K562 (cell line): ENCODE data around the gene VWC2L.

Experiments
- CTCF ChIP-seq, 3 experiments: IDR thresholded peaks in 2 of 3; conservative IDR thresholded peaks in 1 of 3; 2 replicates each; pipeline ENCODE4 v1.5.1; 2011 to 2012; ENCODE audit warnings: low read length in 3 of 3, mild to moderate bottlenecking in 3 of 3, control low read depth in 2 of 3, improper control_type of control experiment in 1 of 3, inconsistent platforms in 1 of 3, low read depth in 1 of 3, mixed read lengths in 1 of 3, moderate library complexity in 1 of 3; ENCODE audit not compliant: insufficient read depth in 2 of 3
- FOXO4 ChIP-seq: fragments of 450-650 bp; formaldehyde crosslinking; IDR thresholded peaks from 2 replicates; pipeline ENCODE4 v1.4.0; 2020; ENCODE audit warnings: mild to moderate bottlenecking, moderate library complexity
- MTA1 ChIP-seq: fragments of 450-650 bp; IDR thresholded peaks from 2 replicates; pipeline ENCODE4 v1.6.1; 2017; ENCODE audit warnings: borderline replicate concordance
- MTA3 ChIP-seq: fragments of 450-650 bp; formaldehyde crosslinking; IDR thresholded peaks from 2 replicates; pipeline ENCODE4 v1.6.1; 2017; ENCODE audit warnings: mild to moderate bottlenecking, borderline replicate concordance
- NBN ChIP-seq: fragments of 450-650 bp; IDR thresholded peaks from 2 replicates; pipeline ENCODE4 v1.6.1; 2016; ENCODE audit warnings: low read depth, mild to moderate bottlenecking
- TAF1 ChIP-seq: IDR thresholded peaks from 2 replicates; pipeline ENCODE4 v1.6.1; 2011; ENCODE audit warnings: mild to moderate bottlenecking, low read length, moderate library complexity; ENCODE audit not compliant: insufficient read depth, control insufficient read depth, severe bottlenecking; ENCODE audit errors: extremely low read depth
- ZNF507 ChIP-seq: conservative IDR thresholded peaks from 2 replicates; pipeline ENCODE4 v1.6.1; 2017; ENCODE audit warnings: missing genetic modification characterization, missing compliant biosample characterization

- no peak for TF ChIP-seq MTA1
- no peak for TF ChIP-seq CTCF (IDR thresholded peaks at IDR 0.05 in 2 of 3, conservative IDR thresholded peaks at IDR 0.05 in 1 of 3; ENCODE audit: insufficient read depth in 2 of 3, low read depth in 1 of 3, low read length in 3 of 3)
- no peak for TF ChIP-seq NBN
- no peak for TF ChIP-seq MTA3
- no peak for TF ChIP-seq FOXO4 (CRISPR knock-in tag)
- no peak for TF ChIP-seq TAF1
- no peak for TF ChIP-seq ZNF507
These were observed at the start of gene VWC2L for GRCh38 chr2:214410918-214411554.
